Esophagus muscularis mucosa (tissue), 3 donors: Measurements from ENCODE around the gene CHCHD6.

Experiments used
- CTCF ChIP-seq, 3 experiments: fragments of 200-600 bp in 2 of 3; fragments of 450-650 bp in 1 of 3; sonication (generic) in 2 of 3; IDR thresholded peaks; one replicate each; pipeline ENCODE4 v1.5.1; 2017 to 2019; ENCODE audit warnings: antibody characterized with exemption in 3 of 3, mild to moderate bottlenecking in 2 of 3, moderate library complexity in 1 of 3
- EP300 ChIP-seq: sonication (generic); formaldehyde crosslinking; IDR thresholded peaks from one replicate; pipeline ENCODE4 v1.6.1; 2017; ENCODE audit warnings: antibody characterized with exemption

GRCh38 chr3:126959136-126959920 lies 255.3 kb downstream of the CHCHD6 start:
- TF ChIP-seq EP300 (no peak), CTCF (IDR thresholded peaks at IDR 0.05) (no peak)
